Gastrocnemius medialis (tissue), 4 donors: ENCODE data around the gene CD96. TPM values are rescaled to one million over a fixed set of nuclear protein-coding genes. Genes with fewer than 3 reads are reported as not detected.

Experiments
- ATAC-seq, 2 donors: fragments of 150-250 bp; one replicate each; pipeline ENCODE4 v1.9.1; 2016
- DNase-seq, 2 donors: peaks; one replicate each; pipeline ENCODE4 v3.0.0-alpha.2; 2019
- H3K27ac ChIP-seq, 4 donors: fragments of 200-600 bp; sonication (generic); 1 replicate in 1 of 4; 2 replicates in 3 of 4; pipeline ENCODE4 v1.5.1; 2016 to 2018; ENCODE audit warnings: mild to moderate bottlenecking in 2 of 4, moderate library complexity in 1 of 4
- H3K27me3 ChIP-seq, 3 donors: fragments of 200-600 bp; sonication (generic) in 2 of 3; 1 replicate in 1 of 3; 2 replicates in 2 of 3; pipeline versions ENCODE4 v1.5.1 to v1.6.0; 2016 to 2019; ENCODE audit warnings: mild to moderate bottlenecking in 1 of 3, moderate library complexity in 1 of 3
- H3K36me3 ChIP-seq, 2 donors: fragments of 200-600 bp; sonication (generic) in 1 of 2; one replicate each; pipeline ENCODE4 v1.5.1; 2017 to 2018
- H3K4me1 ChIP-seq, 2 donors: fragments of 200-600 bp; sonication (generic) in 1 of 2; one replicate each; pipeline ENCODE4 v1.5.1; 2016 to 2017; ENCODE audit warnings: mild to moderate bottlenecking in 2 of 2
- H3K4me3 ChIP-seq, 4 donors: fragments of 200-600 bp; sonication (generic) in 3 of 4; 1 replicate in 1 of 4; 2 replicates in 3 of 4; pipeline ENCODE4 v1.5.1; 2016 to 2019; ENCODE audit warnings: mild to moderate bottlenecking in 2 of 4
- H3K9me3 ChIP-seq, 3 donors: fragments of 200-600 bp; sonication (generic) in 2 of 3; 1 replicate in 1 of 3; 2 replicates in 2 of 3; pipeline ENCODE4 v1.5.1; 2016 to 2019
- CTCF ChIP-seq, 5 experiments: fragments of 450-650 bp in 3 of 5; fragments of 200-600 bp in 2 of 5; sonication (generic) in 2 of 5; IDR thresholded peaks in 4 of 5; conservative IDR thresholded peaks in 1 of 5; 1 replicate in 4 of 5; 2 replicates in 1 of 5; pipeline ENCODE4 v1.5.1; 2016 to 2019; ENCODE audit warnings: antibody characterized with exemption in 5 of 5, mild to moderate bottlenecking in 3 of 5, moderate library complexity in 3 of 5
- POLR2A ChIP-seq, 2 donors: fragments of 450-650 bp; IDR thresholded peaks; one replicate each; pipeline ENCODE4 v1.6.1; 2017; ENCODE audit warnings: antibody characterized with exemption in 2 of 2, mild to moderate bottlenecking in 2 of 2, moderate library complexity in 2 of 2
- in situ Hi-C, 4 donors: fragments of 200-750 bp; cut with MboI; loops; one replicate each; pipeline versions ENCODE4 v1.15.0 to v1.8.0; 2017; ENCODE audit warnings: low sequenced_read_pairs in 4 of 4
- intact Hi-C: fragments of 100-400 bp; cut with DNase I; formaldehyde crosslinking; loops from one replicate; pipeline ENCODE4 v1.15.1; 2023; ENCODE audit warnings: low total_unique reads
- total RNA-seq, 4 donors: library from RNA; depleted of rRNA; stranded (reverse); fragments of >200 nt; gene quantifications; one replicate each; pipeline versions ENCODE4 v1.1.0 to v1.2.3, GENCODE V29; 2016

Gene CD96
- total RNA-seq, 4 donors from 2014 or later = 0.85 TPM; not detected in 3

GRCh38 chr3:111596328-111596727 is 54.3 kb downstream of the CD96 start:
- in situ Hi-C loops = no loop called here

GRCh38 chr3:111598139-111598538 is 56.1 kb downstream of the CD96 start:
- no peak for TF ChIP-seq CTCF (IDR thresholded peaks at IDR 0.05 in 4 of 5, conservative IDR thresholded peaks at IDR 0.05 in 1 of 5)
- TF ChIP-seq POLR2A (IDR thresholded peaks at IDR 0.05) = no peak
- Histone ChIP-seq H3K4me1 (no peaks in the 10 kb centered on the region), H3K27ac (no peak overlapping the region), H3K9me3 (no peaks in the 10 kb centered on the region), H3K36me3 (no peaks in the 10 kb centered on the region), H3K27me3 (no peaks in the 10 kb centered on the region), H3K4me3 (no peak overlapping the region)
- intact Hi-C loops = no loop called here
- in situ Hi-C loops = no loop called here
- ATAC-seq = no peak
- no peak for DNase-seq

More at GRCh38 chr3:111596328-111596727, 54.3 kb downstream of the CD96 start:
- ATAC-seq = no peak
- no peak for DNase-seq
- intact Hi-C loops = no loop called here
- Histone ChIP-seq H3K4me3 (no peak overlapping the region), H3K9me3 (no peaks in the 10 kb centered on the region), H3K27me3 (no peaks in the 10 kb centered on the region), H3K4me1 (no peaks in the 10 kb centered on the region), H3K36me3 (no peaks in the 10 kb centered on the region), H3K27ac (no peak overlapping the region)
- no peak for TF ChIP-seq CTCF (IDR thresholded peaks at IDR 0.05 in 4 of 5, conservative IDR thresholded peaks at IDR 0.05 in 1 of 5)
- TF ChIP-seq POLR2A (IDR thresholded peaks at IDR 0.05) = no peak

GRCh38 chr3:111598552-111598951 is 56.6 kb downstream of the CD96 start:
- in situ Hi-C loops = no loop called here
- Histone ChIP-seq H3K27ac (no peak overlapping the region), H3K4me1 (no peaks in the 10 kb centered on the region), H3K27me3 (no peaks in the 10 kb centered on the region), H3K36me3 (no peaks in the 10 kb centered on the region), H3K4me3 (no peak overlapping the region), H3K9me3 (no peaks in the 10 kb centered on the region)
- intact Hi-C loops = no loop called here
- DNase-seq (no peak), ATAC-seq (no peak)
- TF ChIP-seq POLR2A (IDR thresholded peaks at IDR 0.05) = no peak
- no peak for TF ChIP-seq CTCF (IDR thresholded peaks at IDR 0.05 in 4 of 5, conservative IDR thresholded peaks at IDR 0.05 in 1 of 5)

- no peaks in the 10 kb centered on the region for H3K9me3 ChIP-seq
- H3K4me3 ChIP-seq = no peak overlapping the region
- H3K36me3 ChIP-seq = no peaks in the 10 kb centered on the region
- intact Hi-C loops = no loop called here
- TF ChIP-seq POLR2A (IDR thresholded peaks at IDR 0.05) = no peak
- TF ChIP-seq CTCF (IDR thresholded peaks at IDR 0.05 in 4 of 5, conservative IDR thresholded peaks at IDR 0.05 in 1 of 5) = no peak
- no peaks in the 10 kb centered on the region for H3K27me3 ChIP-seq
- in situ Hi-C loops = no loop called here
- no peak for ATAC-seq
- DNase-seq = no peak
- no peak overlapping the region for H3K27ac ChIP-seq
- no peaks in the 10 kb centered on the region for H3K4me1 ChIP-seq
Measured at GRCh38 chr3:111601810-111602209, 59.8 kb downstream of the CD96 start.

- intact Hi-C loops = no loop called here
- no peak overlapping the region for H3K27ac ChIP-seq
- no peaks in the 10 kb centered on the region for H3K27me3 ChIP-seq
- DNase-seq (no peak), ATAC-seq (no peak)
- H3K9me3 ChIP-seq = no peaks in the 10 kb centered on the region
- H3K4me1 ChIP-seq = no peaks in the 10 kb centered on the region
- in situ Hi-C loops = no loop called here
- H3K4me3 ChIP-seq = no peak overlapping the region
- H3K36me3 ChIP-seq = no peaks in the 10 kb centered on the region
- TF ChIP-seq POLR2A (IDR thresholded peaks at IDR 0.05) = no peak
- TF ChIP-seq CTCF (IDR thresholded peaks at IDR 0.05 in 4 of 5, conservative IDR thresholded peaks at IDR 0.05 in 1 of 5) = no peak
Measured at GRCh38 chr3:111603679-111604078, 61.7 kb downstream of the CD96 start.
